ENCODE data around the gene HOXC13. TPM values are rescaled to one million over a fixed set of nuclear protein-coding genes. Genes with fewer than 3 reads are reported as not detected.
A peak's percentile ranks its signal among the peaks of the same experiment; 100 is the strongest.

Gene HOXC13
- total RNA-seq, 1 donor from 2014 or later = not detected

DNA sequence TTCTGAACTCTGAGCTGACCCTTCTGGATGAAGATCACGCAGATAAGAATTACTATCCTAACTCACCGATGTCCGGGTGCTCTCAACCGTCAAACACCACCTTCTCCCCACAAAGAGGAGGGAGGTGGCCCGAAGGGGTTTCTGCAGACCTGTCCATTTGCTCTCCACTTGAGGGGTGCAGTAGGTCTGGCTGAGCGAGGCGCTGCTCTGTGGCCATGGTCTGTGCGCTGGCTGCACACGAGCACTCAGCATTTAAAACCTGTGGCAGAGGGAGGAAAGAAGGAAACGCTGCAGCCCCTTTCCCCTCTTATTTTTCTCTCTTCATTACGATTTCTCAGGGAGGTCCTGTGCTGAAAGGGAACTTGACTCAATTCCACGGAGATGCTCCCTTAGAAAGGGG lies 1.5 kb upstream of the HOXC13 start:
- Histone ChIP-seq H3K36me3 (no peaks in the 10 kb centered on the region), H3K4me3 (no peak overlapping the region), H3K27me3 (ENCODE audit: low read depth) (peaks cover 100% of the 10 kb centered on the region), H3K27ac (no peak overlapping the region), H3K9me3 (no peaks in the 10 kb centered on the region), H3K4me1 (no peaks in the 10 kb centered on the region)
- ATAC-seq (no peak), DNase-seq (no peak)
- intact Hi-C loops (cut with DNase I) = no loop called here
- TF ChIP-seq CTCF (IDR thresholded peaks at IDR 0.05) = no peak

- H3K27me3 ChIP-seq (ENCODE audit: low read depth) = peaks cover 100% of the 10 kb centered on the region
- ATAC-seq (no peak), DNase-seq (no peak)
- H3K36me3 ChIP-seq = no peaks in the 10 kb centered on the region
- no peaks in the 10 kb centered on the region for H3K9me3 ChIP-seq
- H3K27ac ChIP-seq = no peak overlapping the region
- TF ChIP-seq CTCF (IDR thresholded peaks at IDR 0.05) = no peak
- no peaks in the 10 kb centered on the region for H3K4me1 ChIP-seq
- intact Hi-C loops (cut with DNase I) = no loop called here
- no peak overlapping the region for H3K4me3 ChIP-seq
Observed at GRCh38 chr12:53937596-53938325, 870 bp upstream of the HOXC13 start.

DNA sequence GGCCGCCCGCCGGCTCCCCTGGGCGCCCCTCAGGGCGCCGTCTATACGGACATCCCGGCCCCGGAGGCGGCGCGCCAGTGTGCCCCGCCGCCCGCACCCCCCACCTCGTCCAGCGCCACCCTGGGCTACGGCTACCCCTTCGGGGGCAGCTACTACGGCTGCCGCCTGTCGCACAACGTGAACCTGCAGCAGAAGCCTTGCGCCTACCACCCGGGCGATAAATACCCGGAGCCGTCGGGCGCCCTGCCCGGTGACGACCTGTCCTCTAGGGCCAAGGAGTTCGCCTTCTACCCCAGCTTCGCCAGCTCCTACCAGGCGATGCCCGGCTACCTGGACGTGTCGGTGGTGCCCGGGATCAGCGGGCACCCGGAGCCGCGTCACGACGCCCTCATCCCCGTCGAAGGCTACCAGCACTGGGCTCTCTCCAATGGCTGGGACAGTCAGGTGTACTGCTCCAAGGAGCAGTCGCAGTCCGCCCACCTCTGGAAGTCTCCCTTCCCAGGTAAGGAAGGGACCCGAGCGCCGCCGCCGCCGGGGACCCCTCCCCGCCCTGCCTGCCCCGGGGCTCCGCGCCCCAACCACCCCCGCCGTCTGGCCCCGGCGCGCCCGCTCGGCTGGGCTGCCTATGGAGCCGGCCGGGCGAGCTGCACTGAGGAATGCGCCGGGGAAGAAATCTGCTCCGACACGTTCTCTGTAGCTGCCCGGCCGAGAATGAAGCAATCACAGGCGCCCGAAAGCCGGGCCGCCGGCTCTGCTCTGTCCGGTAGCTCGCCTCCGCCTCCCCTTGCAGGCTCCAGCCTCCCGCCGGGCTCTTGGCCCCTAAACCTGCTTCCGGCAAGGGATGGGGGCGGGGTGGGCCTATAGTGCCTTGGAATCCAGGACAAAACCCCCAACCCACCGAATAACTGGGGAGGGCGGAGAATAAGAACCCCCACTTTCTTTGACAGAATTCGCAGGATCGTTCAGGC lies 794 bp downstream of the HOXC13 start:
- Histone ChIP-seq H3K9me3 (no peaks in the 10 kb centered on the region), H3K4me1 (no peaks in the 10 kb centered on the region), H3K4me3 (no peak overlapping the region), H3K27ac (no peak overlapping the region), H3K27me3 (ENCODE audit: low read depth) (peaks cover 99% of the 10 kb centered on the region), H3K36me3 (no peaks in the 10 kb centered on the region)
- DNase-seq = no peak
- TF ChIP-seq CTCF (IDR thresholded peaks at IDR 0.05) = no peak
- intact Hi-C loops (cut with DNase I) = no loop called here
- peak; percentile 41 to 47 for ATAC-seq

GRCh38 chr12:53940443-53941014 lies 1.9 kb downstream of the HOXC13 start:
- no peaks in the 10 kb centered on the region for H3K4me1 ChIP-seq
- TF ChIP-seq CTCF (IDR thresholded peaks at IDR 0.05) = no peak
- H3K27me3 ChIP-seq (ENCODE audit: low read depth) = peaks cover 99% of the 10 kb centered on the region
- H3K27ac ChIP-seq = no peak overlapping the region
- H3K36me3 ChIP-seq = no peaks in the 10 kb centered on the region
- ATAC-seq = no peak
- H3K4me3 ChIP-seq = no peak overlapping the region
- H3K9me3 ChIP-seq = no peaks in the 10 kb centered on the region
- no peak for DNase-seq
- intact Hi-C loops (cut with DNase I) = no loop called here

GRCh38 chr12:53941187-53941586 lies 2.6 kb downstream of the HOXC13 start:
- intact Hi-C loops (cut with DNase I) = no loop called here
- no peak for ATAC-seq
- Histone ChIP-seq H3K9me3 (no peaks in the 10 kb centered on the region), H3K4me1 (no peaks in the 10 kb centered on the region), H3K4me3 (no peak overlapping the region), H3K27me3 (ENCODE audit: low read depth) (peaks cover 99% of the 10 kb centered on the region), H3K27ac (no peak overlapping the region), H3K36me3 (no peaks in the 10 kb centered on the region)
- no peak for DNase-seq
- TF ChIP-seq CTCF (IDR thresholded peaks at IDR 0.05) = no peak

All from lower lobe of right lung (tissue), 2 donors.